NOMO-1 treated with dmso at 0.1 percent for 144 hours (cell line): ENCODE measurements around the gene RALA.
A peak's percentile ranks its signal among the peaks of the same experiment; 100 is the strongest.
"Not testable (repeated sequence)": the region's sequence is repeated elsewhere in the genome, so short reads cannot be mapped to it uniquely, and the experiment has no call there.

ENCODE experiments used
- DNase-seq: peaks from one replicate; lab custom pipeline; 2025; ENCODE audit not compliant: unreplicated experiment; lab: John Stamatoyannopoulos, UW

RALA gene

DNA sequence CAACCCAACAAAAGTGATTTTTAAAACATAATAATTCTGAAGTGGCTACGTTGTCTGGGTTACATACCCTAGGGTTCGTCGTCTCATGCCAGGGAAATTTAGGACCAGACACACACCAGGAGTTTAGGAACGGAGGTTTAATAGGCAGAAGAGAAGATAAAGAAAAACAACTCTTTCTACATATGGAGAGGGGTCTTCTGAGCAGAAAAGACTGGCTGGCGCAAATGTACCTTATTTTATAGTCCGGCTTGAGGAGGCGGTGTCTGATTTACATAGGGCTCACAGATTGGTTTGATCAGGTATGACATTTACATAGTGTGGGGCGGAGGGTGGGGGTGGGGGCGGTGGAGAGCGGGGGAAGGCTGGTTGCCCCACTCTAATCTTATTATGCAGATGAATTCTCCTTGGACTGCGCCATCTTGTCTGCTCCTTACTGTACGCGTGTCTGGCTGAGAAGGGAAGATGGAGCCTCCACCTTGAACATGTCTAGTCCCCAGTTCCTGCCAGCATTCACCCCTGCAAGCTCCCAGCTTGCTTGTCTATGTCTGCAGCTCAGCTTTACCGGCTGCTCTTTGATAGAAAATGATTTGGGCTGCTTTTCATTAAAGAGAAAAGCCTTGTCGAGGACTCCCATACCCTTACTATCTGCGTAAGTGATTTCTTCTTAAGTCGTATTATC lies 98.7 kb downstream of the RALA start:
- DNase-seq: no peak

DNA sequence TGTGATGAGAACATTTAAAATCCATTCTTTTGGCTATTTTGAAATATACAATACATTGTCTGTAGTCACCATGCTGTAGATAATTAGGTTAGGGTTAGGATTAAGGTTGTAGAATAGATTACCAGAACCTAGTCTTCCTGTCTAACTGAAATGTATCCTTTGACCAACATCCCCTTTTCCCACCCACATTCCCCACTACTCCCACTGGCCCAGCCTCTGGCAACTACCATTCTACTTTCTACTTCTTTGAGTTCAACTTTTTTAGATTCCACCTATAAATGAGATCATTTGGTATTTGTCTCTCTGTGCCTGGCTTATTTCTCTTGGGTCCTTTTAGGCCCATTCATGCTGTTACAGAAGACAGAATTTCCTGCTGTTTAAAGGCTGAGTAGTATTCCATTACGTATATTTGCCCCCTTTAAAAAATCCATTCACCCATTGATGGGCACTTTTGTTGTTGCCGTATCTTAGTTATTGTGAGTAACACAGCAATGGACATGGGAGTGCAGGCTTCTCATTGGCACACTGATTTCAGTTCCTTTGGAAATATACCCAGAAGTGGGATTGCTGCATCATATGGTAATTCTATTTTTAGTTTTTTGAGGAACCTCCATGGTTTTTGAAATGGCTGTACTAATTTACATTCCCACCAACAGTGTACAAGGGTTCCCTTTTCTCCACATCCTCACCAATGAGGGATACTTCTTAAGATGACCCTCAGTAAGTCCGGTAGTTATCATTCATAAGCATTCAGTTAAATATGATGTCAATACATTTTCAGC lies 104.0 kb downstream of the RALA start:
- DNase-seq: no peak

DNA sequence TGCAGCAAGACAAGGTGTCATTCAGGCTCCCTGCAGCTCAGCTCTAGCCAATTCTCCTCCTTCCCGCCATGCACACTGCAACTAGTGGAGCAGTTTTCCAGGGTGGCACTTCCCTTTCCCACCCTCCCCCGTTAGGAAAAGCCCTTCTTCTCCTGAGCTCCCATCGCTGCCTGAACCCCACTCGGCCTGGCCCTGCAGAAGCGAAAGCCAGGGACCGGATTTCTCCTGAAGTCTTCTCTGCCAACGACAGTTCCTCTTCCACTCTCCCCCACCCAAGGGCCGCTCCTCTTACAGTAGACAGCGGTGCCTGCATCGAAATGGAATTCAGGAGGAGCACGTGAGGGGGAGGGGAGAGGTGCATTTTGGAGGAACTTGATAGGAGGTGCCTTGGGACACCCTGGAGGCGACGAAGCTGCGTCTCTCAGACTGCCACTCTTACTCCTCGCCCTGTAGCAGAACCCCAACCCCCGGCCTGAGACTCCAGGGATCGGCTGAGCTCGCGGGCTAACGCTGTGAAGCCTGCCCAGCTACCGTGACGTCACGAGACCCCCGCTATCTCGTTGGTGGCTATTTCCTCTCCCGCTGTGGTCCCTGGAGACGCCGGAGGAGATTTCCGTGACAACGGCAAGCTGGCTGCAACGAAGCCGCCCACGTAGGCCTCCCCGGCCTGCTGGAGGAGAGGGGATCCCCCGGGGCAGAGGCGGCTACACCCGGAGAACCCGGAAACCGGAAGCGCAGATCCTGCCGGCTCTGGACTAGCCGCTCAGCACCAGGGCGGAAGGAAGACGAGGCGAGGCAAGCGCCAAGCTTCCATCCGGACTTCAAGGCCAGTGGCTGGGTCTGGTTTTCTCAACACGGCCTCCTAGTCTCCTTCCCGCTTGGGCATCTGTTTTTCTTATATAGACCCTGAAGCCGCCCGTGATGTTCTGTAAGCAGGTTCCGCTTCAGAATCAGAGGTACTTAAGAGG lies 109.7 kb downstream of the RALA start:
- DNase-seq: peak; percentile 92

DNA sequence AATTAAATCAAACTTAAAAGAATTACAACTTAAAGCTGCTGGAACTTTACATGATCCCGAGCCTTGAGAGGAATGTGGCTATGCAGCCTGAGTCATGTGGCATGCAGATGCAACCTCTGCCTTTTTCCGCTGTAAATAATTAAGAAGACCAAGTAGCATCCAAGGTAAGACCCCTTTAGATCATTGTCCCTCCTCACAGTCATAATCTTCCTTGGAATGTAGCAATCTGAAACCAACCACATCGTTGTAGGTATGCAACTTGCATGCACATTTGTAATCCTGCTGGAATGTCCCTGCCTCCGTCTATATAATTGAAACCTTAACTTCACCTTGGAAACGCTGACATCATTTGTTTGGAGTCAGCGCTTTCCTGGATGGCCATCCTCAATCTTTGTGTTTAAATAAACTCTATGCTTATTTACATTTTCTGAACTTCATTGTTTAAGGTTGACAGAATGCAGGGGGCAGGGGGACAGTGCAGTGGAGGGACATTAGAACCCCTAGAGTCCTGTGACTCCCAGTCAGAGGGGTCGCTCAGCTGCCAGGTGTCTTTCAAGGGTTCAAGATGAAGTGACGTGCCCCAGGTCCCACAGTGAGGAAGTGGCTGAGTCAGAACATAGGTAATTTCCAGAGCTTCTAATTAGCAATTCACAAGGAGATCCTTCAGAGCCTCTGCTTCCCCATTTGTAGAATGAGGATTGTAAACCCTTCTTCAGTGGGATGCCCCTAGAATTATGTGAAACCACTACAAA lies 110.7 kb downstream of the RALA start:
- DNase-seq: no peak

DNA sequence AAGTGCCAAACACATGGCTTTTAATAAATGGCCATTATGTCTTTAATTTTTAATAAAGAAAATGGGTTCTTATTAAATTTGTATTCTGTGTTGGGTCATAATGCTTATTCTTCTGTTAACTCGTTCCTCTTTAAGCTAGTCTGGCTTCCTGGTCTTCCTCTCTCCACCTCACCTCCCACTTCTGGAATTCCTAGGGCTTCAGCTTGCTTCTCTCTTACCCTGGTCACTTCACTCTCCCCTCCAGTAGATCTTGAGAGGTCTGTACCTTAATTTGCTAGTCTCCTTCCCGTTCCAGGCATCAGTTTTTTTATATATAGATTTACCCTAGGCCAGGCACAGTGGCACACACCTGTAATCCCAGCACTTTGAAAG lies 111.2 kb downstream of the RALA start:
- DNase-seq: no peak

DNA sequence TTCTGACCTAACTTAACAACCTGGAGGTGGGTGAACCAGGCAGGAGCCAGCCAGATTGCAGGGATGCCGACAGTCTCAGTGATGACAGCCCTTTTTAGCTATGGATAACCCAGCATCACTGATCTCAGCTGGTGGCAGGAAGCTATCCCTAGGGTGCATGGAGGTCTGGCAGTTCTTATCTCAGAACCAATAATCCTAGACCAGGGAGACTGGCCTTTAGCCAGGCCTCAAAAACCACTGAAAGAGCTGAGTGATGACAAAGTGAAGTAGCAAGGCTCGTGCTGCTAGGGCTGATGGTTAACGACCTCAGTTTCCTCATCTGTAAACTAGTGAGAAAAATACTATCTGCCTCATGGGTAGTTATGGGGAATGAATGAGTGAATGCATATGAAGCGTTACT lies 112.5 kb downstream of the RALA start:
- DNase-seq: no peak

DNA sequence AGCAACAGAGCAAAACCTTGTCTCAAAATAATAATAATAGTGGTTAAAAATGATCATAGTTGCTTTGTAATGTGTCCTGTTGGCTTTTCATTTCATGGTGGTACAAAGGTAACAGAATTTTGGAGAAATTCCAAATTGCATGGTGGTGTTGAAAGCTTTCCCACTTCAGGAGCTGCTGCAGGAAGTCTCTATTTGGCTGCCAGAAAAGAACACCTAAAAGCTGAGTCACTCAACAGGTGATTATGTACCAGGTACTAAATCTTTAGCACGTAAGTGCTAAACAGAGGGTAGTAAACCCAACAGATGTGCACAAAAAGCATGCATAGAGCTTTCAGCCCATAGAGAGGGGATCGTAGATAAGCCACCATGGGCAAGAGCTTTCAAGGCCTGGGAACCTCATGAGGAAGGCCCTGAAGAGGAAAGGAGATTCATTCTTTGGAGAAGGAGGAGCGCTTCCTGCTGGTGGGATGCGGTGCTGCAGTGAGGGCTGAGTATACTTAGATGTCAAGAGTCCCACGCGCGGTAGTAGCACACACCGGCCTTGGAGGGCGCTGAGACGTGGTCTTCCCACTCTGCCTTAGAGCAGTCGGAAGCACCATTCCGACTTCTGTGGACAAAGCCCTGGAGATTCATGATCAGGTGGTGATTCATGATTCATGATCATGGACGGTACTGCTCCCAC lies 118.7 kb downstream of the RALA start:
- DNase-seq: peak; percentile 38

DNA sequence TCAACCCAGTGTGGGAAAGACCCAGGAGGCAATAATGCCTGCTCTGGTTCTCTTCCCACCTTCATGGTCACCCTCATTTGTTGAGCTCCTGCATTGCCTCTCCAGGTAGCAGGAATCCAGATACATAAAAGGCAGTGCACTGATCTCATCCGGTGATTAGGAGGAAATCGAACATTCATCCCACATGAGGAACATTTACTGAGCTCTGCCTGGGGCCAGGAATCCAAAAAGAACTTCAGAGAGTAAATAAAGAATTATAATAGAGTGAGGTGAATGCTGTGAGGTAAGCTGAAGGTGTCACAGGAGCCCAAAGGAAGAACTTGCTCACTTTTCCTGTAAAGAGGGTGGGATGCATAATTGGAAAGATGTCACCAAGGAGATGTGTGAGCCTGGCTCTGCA lies 121.2 kb downstream of the RALA start:
- DNase-seq: no peak

DNA sequence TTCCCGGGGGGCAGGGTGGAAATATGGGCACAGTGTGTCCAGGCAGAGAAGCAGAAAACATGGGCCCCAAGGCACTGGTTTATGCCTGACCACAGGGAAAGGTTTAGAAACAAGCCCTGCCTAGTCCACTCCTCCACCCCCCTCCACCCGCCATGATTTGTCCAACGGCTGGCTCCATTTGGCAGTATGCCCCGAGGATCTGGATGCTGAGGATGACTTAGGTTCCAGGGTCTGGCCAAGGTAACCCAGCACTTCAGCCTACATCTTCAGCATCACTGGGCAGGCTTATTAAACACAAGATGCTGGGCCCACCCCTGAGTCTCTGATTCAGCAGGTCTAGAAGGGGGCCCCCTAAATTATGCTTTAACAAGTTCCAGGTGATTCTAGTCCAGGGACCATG lies 121.9 kb downstream of the RALA start:
- no peak for DNase-seq

DNA sequence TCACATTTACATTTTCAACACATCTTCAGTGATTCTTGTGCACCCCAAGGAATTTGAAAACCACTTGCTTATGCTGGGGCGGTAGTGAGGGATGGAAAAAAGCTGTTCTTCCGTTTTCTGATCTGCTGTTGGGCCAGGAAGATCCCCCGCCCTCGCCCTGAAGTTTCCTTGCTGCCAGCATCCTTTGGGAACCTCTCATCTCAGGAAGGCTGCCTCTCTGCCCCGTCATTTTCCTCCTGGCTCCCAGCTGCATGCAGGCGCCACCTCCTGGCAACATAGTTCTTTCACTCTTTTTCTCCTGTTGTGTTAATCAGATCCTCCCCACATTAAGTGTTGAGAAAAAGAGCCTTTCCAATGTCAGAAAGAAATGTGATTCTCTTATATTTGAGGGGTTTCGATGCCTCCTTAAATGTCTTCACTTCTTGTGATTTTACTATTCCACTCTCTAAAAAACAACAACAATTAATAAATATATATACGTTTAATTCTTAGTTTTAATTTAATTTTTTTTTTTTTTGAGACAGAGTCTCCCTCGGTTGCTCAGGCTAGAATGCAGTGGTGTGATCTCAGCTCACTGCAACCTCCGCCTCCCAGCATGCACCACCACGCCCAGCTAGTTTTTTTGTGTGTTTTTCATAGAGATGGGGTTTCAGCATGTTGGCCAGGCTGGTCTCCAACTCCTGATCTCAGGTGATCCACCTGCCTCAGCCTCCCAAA lies 122.9 kb downstream of the RALA start:
- DNase-seq: no peak

DNA sequence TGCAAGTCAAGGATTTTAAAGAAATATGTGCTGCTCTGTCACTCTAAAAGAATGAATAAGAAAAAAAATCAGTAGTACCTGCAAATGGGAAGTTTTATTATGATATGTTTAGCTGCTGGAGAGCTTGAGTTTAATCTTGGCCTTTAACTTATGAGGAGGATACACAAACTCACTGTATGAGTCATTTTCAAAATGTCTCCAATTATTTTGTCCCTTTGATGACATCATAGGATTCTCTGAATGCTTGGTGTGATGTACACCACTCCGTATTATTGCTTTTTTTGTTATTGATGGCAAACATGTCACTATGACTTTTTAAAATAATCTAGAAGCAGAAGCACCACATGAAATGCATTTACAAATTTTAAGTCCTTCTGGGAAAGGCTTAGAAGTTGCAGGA lies 125.8 kb downstream of the RALA start:
- DNase-seq: no peak

DNA sequence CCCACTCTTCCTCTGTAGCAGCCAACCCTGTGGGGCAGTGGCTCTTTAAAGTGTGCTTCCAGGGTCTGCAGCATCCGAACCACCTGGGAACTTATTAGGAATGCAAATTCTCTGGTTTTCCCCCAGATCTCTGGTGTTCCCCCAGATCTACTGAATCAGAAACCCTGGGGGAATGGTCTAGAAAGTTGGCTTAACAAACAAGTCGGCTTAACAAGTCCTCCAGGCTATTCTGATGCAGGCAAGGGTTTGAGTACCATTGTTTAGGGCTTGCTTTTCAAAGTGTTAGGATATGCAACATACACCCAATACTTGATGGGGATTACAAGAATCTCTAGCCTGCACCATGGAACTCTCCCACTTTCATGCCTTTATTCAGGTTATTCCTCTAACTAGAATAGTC lies 126.3 kb downstream of the RALA start:
- DNase-seq: no peak

DNA sequence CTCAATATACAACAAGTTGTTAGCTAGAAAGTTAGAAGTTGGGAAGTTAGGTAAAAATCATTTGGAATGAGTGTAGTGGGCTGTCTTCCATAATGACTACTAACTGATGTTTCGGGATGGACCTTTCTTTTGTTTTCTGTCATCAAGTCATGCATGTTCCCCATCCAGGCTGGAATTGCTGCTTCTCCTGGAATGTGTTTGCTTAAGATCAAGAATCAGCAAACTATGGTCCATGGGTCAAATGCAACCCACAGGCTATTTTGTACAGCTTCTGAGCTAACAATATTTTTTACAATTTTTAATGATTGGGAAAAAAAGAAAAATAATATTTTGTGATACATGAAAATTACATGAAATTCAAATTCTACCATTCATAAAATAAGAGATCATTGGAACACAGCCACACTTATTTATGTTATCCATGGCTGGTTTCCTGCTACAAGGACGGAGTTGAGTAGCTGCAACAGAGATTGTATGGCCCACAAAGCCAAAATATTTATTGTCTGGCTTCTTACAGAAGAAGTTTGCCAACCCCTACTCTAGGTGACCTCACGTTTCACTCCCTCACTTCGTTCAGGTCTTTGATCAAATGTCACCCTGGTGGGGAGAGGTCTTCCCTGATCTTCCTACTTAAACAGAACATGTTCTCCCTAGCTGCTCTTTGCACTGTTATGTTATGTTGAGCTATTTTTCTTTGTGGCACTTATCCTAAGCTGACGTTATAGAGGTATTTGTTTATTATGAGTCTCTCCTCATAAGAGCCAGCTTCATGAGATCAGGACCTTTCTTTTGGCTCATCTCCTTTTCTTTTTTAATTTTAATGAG lies 127.1 kb downstream of the RALA start:
- no peak for DNase-seq

DNA sequence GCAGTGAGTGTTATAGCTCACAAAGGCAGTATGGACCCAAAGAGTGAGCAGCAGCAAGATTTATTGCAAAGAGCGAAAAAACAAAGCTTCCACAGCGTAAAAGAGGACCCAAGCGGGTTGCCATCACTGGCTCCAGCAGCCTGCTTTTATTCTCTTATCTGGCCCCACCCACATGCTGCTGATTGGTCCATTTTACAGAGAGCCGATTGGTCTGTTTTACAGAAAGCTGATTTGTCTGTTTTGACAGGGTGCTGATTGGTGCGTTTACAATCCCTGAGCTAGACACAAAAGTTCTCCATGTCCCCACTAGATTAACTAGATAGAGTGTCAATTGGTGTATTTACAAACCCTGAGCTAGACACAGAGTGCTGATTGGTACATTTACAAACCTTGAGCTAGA lies 129.9 kb downstream of the RALA start:
- DNase-seq: not testable (repeated sequence)

DNA sequence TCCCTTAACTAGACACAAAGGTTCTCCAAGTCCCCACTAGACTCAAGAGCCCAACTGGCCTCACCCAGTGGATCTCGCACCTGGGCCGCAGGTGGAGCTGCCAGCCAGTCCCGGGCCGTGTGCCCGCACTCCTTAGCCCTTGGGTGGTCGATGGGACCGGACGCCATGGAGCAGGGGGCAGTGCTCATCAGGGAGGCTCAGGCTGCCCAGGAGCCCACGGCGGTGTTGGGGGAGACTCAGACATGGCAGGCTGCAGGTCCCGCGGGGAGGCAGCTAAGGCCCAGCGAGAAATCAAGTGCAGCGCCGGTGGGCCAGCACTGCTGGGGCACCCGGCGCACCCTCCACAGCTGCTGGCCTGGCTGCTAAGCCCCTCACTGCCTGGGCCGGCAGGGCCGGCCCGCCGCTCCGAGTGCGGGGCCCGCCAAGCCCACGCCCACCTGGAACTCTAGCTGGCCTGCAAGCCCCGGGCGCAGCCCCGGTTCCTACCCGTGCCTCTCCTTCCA lies 130.5 kb downstream of the RALA start:
- DNase-seq: no peak

DNA sequence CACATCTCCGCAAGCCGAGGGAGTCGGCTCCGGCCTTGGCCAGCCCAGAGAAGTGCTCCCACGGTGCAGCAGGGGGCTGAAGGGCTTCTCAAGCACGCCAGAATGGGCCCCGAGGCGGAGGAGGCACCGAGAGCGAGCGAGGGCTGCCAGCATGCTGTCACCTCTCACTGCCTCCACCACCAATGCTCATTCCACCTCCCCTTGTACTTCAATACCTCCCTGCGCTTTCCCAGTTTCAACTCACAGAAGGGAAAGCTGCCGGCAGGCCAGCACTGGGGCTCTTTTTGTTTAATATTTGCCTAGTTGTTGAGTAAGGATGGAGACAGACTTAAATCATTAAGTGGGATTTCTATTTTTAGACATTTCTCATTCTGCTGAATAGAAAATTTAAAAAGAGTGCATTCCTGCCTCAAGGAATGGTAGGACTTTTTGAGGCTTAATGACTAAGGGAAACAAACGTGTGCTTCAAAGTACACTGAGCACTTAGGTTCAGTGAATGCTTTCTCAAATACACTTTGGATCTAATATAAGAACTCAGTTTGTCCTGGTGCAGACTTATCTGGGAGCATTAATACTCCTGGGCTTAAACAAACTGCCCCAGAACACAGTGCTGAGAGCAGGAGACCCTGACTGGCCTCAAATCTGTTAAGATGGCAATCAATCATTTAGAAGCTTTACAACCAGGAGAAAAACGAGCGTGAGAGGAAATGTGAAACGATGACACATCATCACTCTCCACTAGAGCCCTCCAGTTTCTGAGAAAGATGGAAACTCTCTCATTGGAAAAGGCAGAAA lies 131.2 kb downstream of the RALA start:
- DNase-seq: no peak

DNA sequence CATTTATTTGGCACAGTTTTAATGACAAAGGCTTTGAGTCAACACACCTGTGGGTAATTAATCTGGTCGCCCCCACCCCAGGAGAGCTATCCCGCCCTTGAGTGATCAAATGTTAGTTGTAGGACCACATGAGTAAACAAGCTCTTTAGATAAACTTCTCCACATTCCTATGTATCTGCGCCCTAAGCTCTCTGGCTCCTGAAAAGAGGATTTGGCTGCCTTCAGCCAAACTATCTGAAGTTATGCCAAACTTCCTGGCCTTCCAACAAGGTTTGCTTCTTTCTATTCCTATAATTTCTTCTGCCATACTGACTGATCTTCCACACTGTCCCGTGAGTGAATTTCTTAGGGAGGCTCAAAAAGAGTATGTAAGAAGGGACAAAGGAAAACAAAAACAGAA lies 134.2 kb downstream of the RALA start:
- no peak for DNase-seq
